Measurements from ENCODE around the gene TEKT1. TPM values are rescaled to one million over a fixed set of nuclear protein-coding genes. Genes with fewer than 3 reads are reported as not detected.

Gene TEKT1
- total RNA-seq, 3 donors from 2014 or later: not detected

DNA sequence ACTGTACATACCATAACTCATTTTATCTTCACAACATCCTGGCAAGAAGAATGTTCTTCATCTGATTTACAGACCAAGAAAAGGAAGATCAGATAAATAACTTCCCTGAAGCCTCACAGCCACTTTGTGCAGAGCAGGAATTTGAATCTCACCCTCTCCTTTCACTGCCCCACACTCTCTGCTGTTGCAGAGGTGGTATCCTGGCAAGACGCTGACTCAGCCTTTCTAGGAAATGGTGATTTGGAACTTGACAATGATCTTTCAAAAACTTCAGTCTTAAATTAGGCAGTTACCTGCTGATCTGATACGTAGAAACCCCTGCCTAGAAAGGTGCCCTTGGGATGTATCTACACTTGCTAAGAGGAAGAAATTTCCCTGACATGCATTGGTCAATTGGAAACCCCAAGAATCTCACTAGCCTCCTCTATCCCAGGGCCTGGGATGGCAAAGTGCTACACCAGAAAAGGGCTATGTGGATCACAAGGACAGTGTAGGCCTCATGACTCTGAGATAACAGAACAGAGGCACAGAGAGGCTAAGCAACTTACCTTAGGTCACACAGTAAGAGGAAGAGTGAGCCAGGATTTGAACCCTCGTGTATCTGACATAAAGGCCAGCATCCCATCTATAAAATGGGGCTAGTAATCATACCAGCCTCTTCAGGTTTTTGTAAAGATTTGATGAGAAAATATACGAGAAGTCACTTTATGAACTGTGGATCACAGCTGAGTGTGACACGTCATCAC, 37.6 kb downstream of the TEKT1 start:
- DNase-seq: no peak
- Histone ChIP-seq H3K4me1 (ENCODE audit: low read depth) (no peaks in the 10 kb centered on the region), H3K4me3 (no peak overlapping the region), H3K9me3 (no peaks in the 10 kb centered on the region), H3K36me3 (ENCODE audit: low read depth) (no peaks in the 10 kb centered on the region)
- TF ChIP-seq, protein P1, sequence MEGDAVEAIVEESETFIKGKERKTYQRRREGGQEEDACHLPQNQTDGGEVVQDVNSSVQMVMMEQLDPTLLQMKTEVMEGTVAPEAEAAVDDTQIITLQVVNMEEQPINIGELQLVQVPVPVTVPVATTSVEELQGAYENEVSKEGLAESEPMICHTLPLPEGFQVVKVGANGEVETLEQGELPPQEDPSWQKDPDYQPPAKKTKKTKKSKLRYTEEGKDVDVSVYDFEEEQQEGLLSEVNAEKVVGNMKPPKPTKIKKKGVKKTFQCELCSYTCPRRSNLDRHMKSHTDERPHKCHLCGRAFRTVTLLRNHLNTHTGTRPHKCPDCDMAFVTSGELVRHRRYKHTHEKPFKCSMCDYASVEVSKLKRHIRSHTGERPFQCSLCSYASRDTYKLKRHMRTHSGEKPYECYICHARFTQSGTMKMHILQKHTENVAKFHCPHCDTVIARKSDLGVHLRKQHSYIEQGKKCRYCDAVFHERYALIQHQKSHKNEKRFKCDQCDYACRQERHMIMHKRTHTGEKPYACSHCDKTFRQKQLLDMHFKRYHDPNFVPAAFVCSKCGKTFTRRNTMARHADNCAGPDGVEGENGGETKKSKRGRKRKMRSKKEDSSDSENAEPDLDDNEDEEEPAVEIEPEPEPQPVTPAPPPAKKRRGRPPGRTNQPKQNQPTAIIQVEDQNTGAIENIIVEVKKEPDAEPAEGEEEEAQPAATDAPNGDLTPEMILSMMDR (IDR thresholded peaks at IDR 0.05): no peak
- no peak for ATAC-seq
- intact Hi-C loops (cut with DNase I, micrococcal nuclease): no loop called here

DNA sequence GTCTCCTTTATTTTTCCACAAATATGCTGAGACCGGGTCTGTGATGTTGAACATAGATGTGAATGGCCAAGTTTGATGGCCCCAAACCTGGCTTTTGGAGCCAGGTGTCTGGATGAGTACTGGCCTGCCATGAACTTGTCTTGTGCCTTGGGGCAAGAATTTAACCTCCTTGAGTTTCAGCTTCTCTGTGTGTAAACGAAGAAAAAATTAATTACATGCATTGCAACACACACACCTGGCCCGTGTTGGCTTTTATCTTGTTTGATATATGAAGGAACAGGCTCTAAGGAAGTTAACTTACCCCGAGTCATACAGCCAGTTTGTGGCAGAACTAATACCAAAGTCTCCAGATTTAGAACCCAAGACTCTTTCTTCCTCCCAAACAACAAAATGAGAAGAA, 42.4 kb downstream of the TEKT1 start:
- no peaks in the 10 kb centered on the region for H3K9me3 ChIP-seq
- ATAC-seq (no peak), DNase-seq (no peak)
- H3K4me1 ChIP-seq (ENCODE audit: low read depth): no peaks in the 10 kb centered on the region
- TF ChIP-seq, protein P1 (IDR thresholded peaks at IDR 0.05): no peak
- no peaks in the 10 kb centered on the region for H3K36me3 ChIP-seq (ENCODE audit: low read depth)
- intact Hi-C loops (cut with DNase I, micrococcal nuclease): no loop called here
- H3K4me3 ChIP-seq: no peak overlapping the region

DNA sequence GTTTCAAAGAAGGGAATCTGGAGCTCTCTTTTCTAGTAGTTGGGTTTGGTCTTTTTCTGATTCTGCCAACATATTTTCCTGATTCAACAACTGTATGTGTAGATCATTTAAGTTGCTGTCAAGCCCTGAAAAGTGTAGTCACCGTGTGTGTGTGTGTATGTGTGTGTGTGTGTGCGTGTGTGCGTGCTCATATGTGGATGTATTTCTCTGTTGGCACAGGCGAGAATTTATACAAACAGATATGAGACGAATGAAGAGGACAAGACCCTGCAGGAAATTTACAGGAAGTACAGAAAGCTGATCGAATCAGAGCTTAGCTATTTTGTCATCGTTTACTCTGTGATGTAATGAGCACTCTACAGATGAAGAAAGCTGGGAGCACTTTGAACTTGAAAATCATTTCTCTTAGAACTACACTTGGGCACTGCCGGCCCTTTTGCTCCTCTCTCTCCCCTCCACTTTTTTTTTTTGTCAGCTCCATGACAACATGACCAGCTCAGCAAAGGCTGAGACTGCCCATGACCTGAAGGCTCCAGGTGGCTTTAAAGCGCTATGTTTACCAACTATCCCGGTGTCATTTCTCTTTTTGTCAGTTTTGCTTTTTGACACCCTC, 44.3 kb downstream of the TEKT1 start:
- no peaks in the 10 kb centered on the region for H3K36me3 ChIP-seq (ENCODE audit: low read depth)
- no peak for DNase-seq
- intact Hi-C loops (cut with DNase I, micrococcal nuclease): no loop called here
- TF ChIP-seq, protein P1 (IDR thresholded peaks at IDR 0.05): no peak
- ATAC-seq: no peak
- no peaks in the 10 kb centered on the region for H3K4me1 ChIP-seq (ENCODE audit: low read depth)
- H3K9me3 ChIP-seq: no peaks in the 10 kb centered on the region
- H3K4me3 ChIP-seq: no peak overlapping the region

DNA sequence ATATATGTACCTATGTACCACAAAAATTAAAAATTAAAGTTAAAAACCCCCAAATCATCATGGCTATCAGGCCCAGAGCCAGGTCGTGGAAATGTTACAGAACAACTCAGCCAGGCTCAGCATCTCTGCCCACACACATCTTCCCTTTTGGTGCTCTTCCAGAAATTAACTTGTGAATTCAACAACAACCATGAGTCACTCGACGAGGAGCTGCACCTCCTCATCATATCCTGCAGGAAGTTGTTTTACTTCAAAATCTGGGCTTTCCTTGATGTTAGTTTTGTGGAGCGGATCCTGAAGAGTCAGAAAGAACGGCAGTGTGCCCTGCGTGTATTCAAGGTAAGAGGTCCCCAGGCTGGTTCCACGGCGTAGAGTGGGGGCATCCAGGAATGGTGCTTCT, 44.9 kb downstream of the TEKT1 start:
- DNase-seq (no peak), ATAC-seq (no peak)
- no peak overlapping the region for H3K4me3 ChIP-seq
- H3K9me3 ChIP-seq: no peaks in the 10 kb centered on the region
- no peaks in the 10 kb centered on the region for H3K4me1 ChIP-seq (ENCODE audit: low read depth)
- H3K36me3 ChIP-seq (ENCODE audit: low read depth): no peaks in the 10 kb centered on the region
- intact Hi-C loops (cut with DNase I, micrococcal nuclease): no loop called here
- TF ChIP-seq, protein P1 (IDR thresholded peaks at IDR 0.05): no peak

DNA sequence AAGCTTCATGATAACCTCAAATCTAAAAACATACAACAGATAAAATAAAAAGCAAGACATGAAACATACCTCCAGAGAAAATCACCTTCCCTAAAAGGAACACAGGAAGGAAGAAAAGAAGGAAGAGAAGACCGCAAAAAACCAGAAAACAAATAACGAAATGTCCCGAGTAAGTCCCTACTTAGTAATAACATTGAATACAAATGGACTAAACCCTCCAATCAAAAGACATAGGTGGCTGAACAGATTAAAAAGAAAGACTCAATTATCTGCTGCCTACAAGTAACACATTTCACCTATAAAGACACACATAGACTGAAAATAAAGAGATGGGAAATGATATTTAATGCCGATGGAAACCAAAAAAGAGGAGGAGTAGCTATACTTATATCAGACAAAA, 49.3 kb downstream of the TEKT1 start:
- Histone ChIP-seq H3K4me1 (ENCODE audit: low read depth) (no peaks in the 10 kb centered on the region), H3K9me3 (no peaks in the 10 kb centered on the region), H3K36me3 (ENCODE audit: low read depth) (no peaks in the 10 kb centered on the region), H3K4me3 (no peak overlapping the region)
- DNase-seq (no peak), ATAC-seq (no peak)
- TF ChIP-seq, protein P1 (IDR thresholded peaks at IDR 0.05): no peak
- intact Hi-C loops (cut with DNase I, micrococcal nuclease): no loop called here

All from mucosa of descending colon (tissue), 3 donors.